Natural killer cell (primary cell): ENCODE data around the gene GARNL3. TPM values are rescaled to one million over a fixed set of nuclear protein-coding genes. Genes with fewer than 3 reads are reported as not detected.

ENCODE experiments used
- ATAC-seq, 3 donors: fragments of 150-1000 bp in 2 of 3; fragments of 200-7000 bp in 1 of 3; cut with Tn5 transposase; 1 replicate in 1 of 3; 2 replicates in 2 of 3; pipeline ENCODE4 v1.10.0; 2021; ENCODE audit warnings: mild to moderate bottlenecking in 2 of 3, moderate library complexity in 2 of 3
- DNase-seq, 2 donors: peaks; one replicate each; pipeline versions ENCODE4 v3.0.0 to v3.0.0-alpha.2; 2013 to 2021; ENCODE audit warnings: mixed read lengths in 1 of 2
- H3K27ac ChIP-seq: one replicate; pipeline ENCODE4 v1.5.1; 2013; ENCODE audit warnings: mild to moderate bottlenecking, low read length
- H3K27me3 ChIP-seq: one replicate; pipeline ENCODE4 v1.6.1; 2013; ENCODE audit warnings: low read length; ENCODE audit not compliant: control insufficient read depth, insufficient read depth
- H3K36me3 ChIP-seq: one replicate; pipeline ENCODE4 v1.6.1; 2013; ENCODE audit warnings: low read length; ENCODE audit not compliant: control insufficient read depth, insufficient read depth
- H3K4me1 ChIP-seq: one replicate; pipeline ENCODE4 v1.6.1; 2013; ENCODE audit warnings: low read length; ENCODE audit not compliant: control insufficient read depth, insufficient read depth
- H3K4me3 ChIP-seq: one replicate; pipeline ENCODE4 v1.5.1; 2013; ENCODE audit warnings: low read length
- H3K9me3 ChIP-seq: one replicate; pipeline ENCODE4 v1.6.1; 2013; ENCODE audit warnings: low read length; ENCODE audit not compliant: control insufficient read depth, insufficient read depth
- H3K27ac Mint-ChIP-seq, 2 donors: one replicate each; pipeline ENCODE4 v1.8.0; 2022; ENCODE audit warnings: mild to moderate bottlenecking in 2 of 2, mixed read lengths in 2 of 2, moderate library complexity in 1 of 2
- H3K27me3 Mint-ChIP-seq, 2 donors: one replicate each; pipeline ENCODE4 v1.8.0; 2022; ENCODE audit warnings: low read depth in 2 of 2, mixed read lengths in 2 of 2
- H3K36me3 Mint-ChIP-seq: one replicate; pipeline ENCODE4 v1.8.0; 2022; ENCODE audit warnings: mixed read lengths
- H3K4me1 Mint-ChIP-seq, 2 donors: one replicate each; pipeline ENCODE4 v1.8.0; 2022; ENCODE audit warnings: mixed read lengths in 2 of 2
- H3K4me3 Mint-ChIP-seq: one replicate; pipeline ENCODE4 v1.8.0; 2022; ENCODE audit warnings: mild to moderate bottlenecking, moderate library complexity, mixed read lengths
- H3K9me3 Mint-ChIP-seq, 2 donors: one replicate each; pipeline ENCODE4 v1.8.0; 2022; ENCODE audit warnings: mixed read lengths in 2 of 2
- CTCF ChIP-seq: fragments of 200-600 bp; IDR thresholded peaks from one replicate; pipeline ENCODE4 v1.8.0; 2022; ENCODE audit warnings: antibody characterized with exemption
- WGBS: methylation state at CpG from one replicate; pipeline ENCODE4 v1.1.7; 2013; ENCODE audit warnings: missing lambda C conversion rate; ENCODE audit not compliant: insufficient coverage; 5-methylcytosine and 5-hydroxymethylcytosine counted together
- intact Hi-C: fragments of 100-400 bp; cut with micrococcal nuclease; formaldehyde crosslinking; loops from one replicate; pipeline ENCODE4 v1.14.2; 2022
- total RNA-seq, 4 donors: library from RNA; stranded (reverse); fragments of 120-200 nt in 1 of 4; gene quantifications; one replicate each; pipeline versions ENCODE4 v1.2.3 to v1.2.4, GENCODE V29; 2013 to 2022

The GARNL3 gene
- total RNA-seq, 3 donors from 2014 or later (not counting 1 experiment from before 2014, with no cell fraction given): 3.8 to 6.0 (median 6.0) TPM

- H3K27me3 Mint-ChIP-seq: peaks cover 3 to 28% of the 10 kb centered on the region in 2 donors
- H3K4me3 Mint-ChIP-seq: no peak overlapping the region
- Histone ChIP-seq H3K27ac (no peak overlapping the region), H3K9me3 (no peaks in the 10 kb centered on the region), H3K4me1 (no peaks in the 10 kb centered on the region), H3K36me3 (no peaks in the 10 kb centered on the region), H3K4me3 (no peak overlapping the region), H3K27me3 (no peaks in the 10 kb centered on the region)
- no peak for TF ChIP-seq CTCF
- no peaks in the 10 kb centered on the region for H3K9me3 Mint-ChIP-seq
- intact Hi-C loops: no loop called here
- H3K27ac Mint-ChIP-seq: no peak overlapping the region
- ATAC-seq: no peak
- DNase-seq: no peak
- H3K4me1 Mint-ChIP-seq: no peaks in the 10 kb centered on the region
- H3K36me3 Mint-ChIP-seq: no peaks in the 10 kb centered on the region
- 95% methylated on average over 5 of the region's 5 CpGs for WGBS
Measured at GRCh38 chr9:127330501-127330900, 65.9 kb downstream of the GARNL3 start.

DNA sequence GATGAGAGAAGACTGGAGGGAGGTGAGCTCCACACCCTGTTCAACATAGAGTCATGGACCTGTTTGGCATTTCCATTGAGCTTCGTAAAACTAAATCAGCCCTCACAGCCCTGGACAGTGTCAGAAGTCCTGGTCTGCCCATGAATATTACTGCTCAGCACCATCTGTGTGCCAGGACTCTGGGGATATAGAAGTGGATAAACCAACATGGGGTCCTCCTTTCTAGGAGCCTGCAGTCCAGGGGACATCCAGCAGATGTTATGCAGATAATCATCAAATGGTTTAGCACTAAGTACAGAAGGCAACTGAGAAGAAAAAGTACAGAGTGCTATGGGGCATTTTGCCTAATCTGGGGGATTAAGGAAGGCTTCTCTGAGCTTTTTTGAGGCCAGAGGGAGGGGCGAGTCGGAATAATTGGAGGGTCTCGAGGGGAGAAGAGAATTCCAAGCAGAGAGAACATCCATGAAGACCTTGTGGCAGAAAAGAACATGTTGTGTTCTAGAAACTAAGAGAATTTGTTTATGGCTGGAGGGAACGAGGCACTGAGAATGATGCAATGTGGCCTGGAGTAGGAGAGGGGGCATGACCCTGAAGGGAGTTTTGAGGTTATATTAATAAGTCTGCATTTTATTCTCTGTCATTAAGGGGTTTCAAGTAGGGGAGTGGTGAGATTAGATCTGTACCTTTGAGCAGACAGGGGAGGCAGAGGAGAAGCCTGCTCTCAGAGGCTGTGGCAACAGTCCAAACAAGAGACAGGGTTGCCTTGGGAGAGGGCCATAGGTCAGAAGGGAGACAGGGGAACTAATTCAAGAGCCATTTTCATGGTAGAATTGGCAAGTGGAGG, 68.9 kb downstream of the GARNL3 start:
- Histone ChIP-seq H3K36me3 (no peaks in the 10 kb centered on the region), H3K4me3 (no peak overlapping the region), H3K9me3 (no peaks in the 10 kb centered on the region), H3K27ac (no peak overlapping the region), H3K27me3 (no peaks in the 10 kb centered on the region), H3K4me1 (no peaks in the 10 kb centered on the region)
- H3K9me3 Mint-ChIP-seq: no peaks in the 10 kb centered on the region
- WGBS: 87% methylated on average over 5 of the region's 5 CpGs
- H3K36me3 Mint-ChIP-seq: no peaks in the 10 kb centered on the region
- DNase-seq (no peak), ATAC-seq (no peak)
- H3K27ac Mint-ChIP-seq: no peak overlapping the region
- H3K27me3 Mint-ChIP-seq: peaks cover 3 to 22% of the 10 kb centered on the region in 2 donors
- intact Hi-C loops: no loop called here
- H3K4me1 Mint-ChIP-seq: no peaks in the 10 kb centered on the region
- TF ChIP-seq CTCF: no peak
- H3K4me3 Mint-ChIP-seq: no peak overlapping the region

- Mint-ChIP-seq H3K36me3 (no peaks in the 10 kb centered on the region), H3K27me3 (peaks cover 3 to 22% of the 10 kb centered on the region in 2 donors), H3K27ac (no peak overlapping the region), H3K4me3 (no peak overlapping the region), H3K9me3 (no peaks in the 10 kb centered on the region), H3K4me1 (no peaks in the 10 kb centered on the region)
- Histone ChIP-seq H3K36me3 (no peaks in the 10 kb centered on the region), H3K27me3 (no peaks in the 10 kb centered on the region), H3K27ac (no peak overlapping the region), H3K9me3 (no peaks in the 10 kb centered on the region), H3K4me3 (no peak overlapping the region), H3K4me1 (no peaks in the 10 kb centered on the region)
- TF ChIP-seq CTCF: no peak
- DNase-seq (no peak), ATAC-seq (no peak)
- intact Hi-C loops: no loop called here
- 72% methylated on average over 2 of the region's 2 CpGs for WGBS
Measured at GRCh38 chr9:127334725-127335124, 70.2 kb downstream of the GARNL3 start.

DNA sequence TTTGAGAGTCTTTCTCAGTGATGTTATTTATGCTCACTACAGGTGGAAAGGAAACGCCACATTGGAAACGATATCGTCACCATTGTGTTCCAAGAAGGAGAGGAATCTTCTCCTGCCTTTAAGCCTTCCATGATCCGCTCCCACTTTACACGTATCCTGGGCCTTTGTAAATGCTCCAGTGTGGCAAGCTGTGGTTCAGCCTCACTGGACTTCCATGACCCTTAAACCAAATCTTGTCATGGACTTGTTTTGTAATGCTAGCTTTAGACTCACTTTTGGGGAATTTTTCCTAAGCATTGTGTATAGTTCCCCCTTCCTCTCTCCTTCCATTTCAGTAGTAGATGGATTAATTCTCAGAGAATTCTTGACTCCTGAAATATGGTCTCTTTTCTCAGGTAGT, 71.5 kb downstream of the GARNL3 start:
- Mint-ChIP-seq H3K27me3 (peaks cover 0 to 14% of the 10 kb centered on the region in 2 donors), H3K4me3 (no peak overlapping the region), H3K27ac (no peak overlapping the region), H3K36me3 (no peaks in the 10 kb centered on the region), H3K9me3 (no peaks in the 10 kb centered on the region), H3K4me1 (no peaks in the 10 kb centered on the region)
- WGBS: 99% methylated on average over 5 of the region's 5 CpGs
- DNase-seq (no peak), ATAC-seq (no peak)
- H3K4me1 ChIP-seq: no peaks in the 10 kb centered on the region
- no peaks in the 10 kb centered on the region for H3K9me3 ChIP-seq
- H3K27me3 ChIP-seq: no peaks in the 10 kb centered on the region
- no peak for TF ChIP-seq CTCF
- intact Hi-C loops: no loop called here
- no peak overlapping the region for H3K27ac ChIP-seq
- no peaks in the 10 kb centered on the region for H3K36me3 ChIP-seq
- no peak overlapping the region for H3K4me3 ChIP-seq
